Dendritic cell treated with granulocyte-macrophage colony-stimulating factor and Interleukin-4, amounts not matched to agents 40 ng/mL and 50 ng/mL, for 4 days (primary cell): Measurements from ENCODE around the gene KLRC3.
"Not testable (repeated sequence)": the region's sequence is repeated elsewhere in the genome, so short reads cannot be mapped to it uniquely, and the experiment has no call there.

Source experiments
- H3K27ac Mint-ChIP-seq: one replicate; pipeline ENCODE4 v1.8.0; 2022; ENCODE audit warnings: mild to moderate bottlenecking, mixed read lengths
- H3K27me3 Mint-ChIP-seq: one replicate; pipeline ENCODE4 v1.8.0; 2022; ENCODE audit warnings: mild to moderate bottlenecking, mixed read lengths
- H3K36me3 Mint-ChIP-seq: one replicate; pipeline ENCODE4 v1.8.0; 2022; ENCODE audit warnings: low read depth, mixed read lengths
- H3K4me1 Mint-ChIP-seq: one replicate; pipeline ENCODE4 v1.8.0; 2022; ENCODE audit warnings: low read depth, mixed read lengths
- H3K4me3 Mint-ChIP-seq: one replicate; pipeline ENCODE4 v1.8.0; 2022; ENCODE audit warnings: mild to moderate bottlenecking, moderate library complexity, mixed read lengths
- H3K9me3 Mint-ChIP-seq: one replicate; pipeline ENCODE4 v1.8.0; 2022; ENCODE audit warnings: mixed read lengths
- intact Hi-C: fragments of 100-400 bp; cut with micrococcal nuclease; formaldehyde crosslinking; loops from one replicate; pipeline ENCODE4 v1.15.0; 2022

Gene KLRC3

DNA sequence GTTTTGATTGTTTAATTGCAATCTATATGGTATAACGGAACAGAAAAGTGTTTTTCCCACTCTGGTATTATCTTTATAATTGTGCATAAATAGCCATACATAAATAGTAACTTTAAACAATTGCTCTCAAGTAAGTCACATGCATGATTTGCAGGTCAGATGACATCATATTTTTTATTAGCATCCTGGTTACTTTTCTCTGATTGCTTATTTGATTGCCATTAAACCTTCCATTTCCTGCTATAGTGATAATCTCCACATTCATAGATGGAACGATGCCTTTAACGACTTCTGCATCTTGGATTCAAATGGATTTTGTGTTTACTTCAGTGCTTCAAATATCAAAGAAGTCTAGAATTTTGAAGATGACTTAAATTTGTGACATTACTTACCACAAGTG, 27.1 kb downstream of the KLRC3 start:
- intact Hi-C loops, result no loop called here
- H3K9me3 Mint-ChIP-seq, result no peaks in the 10 kb centered on the region
- no peak overlapping the region for H3K4me3 Mint-ChIP-seq
- peaks cover 3% of the 10 kb centered on the region for H3K27me3 Mint-ChIP-seq
- H3K36me3 Mint-ChIP-seq, result no peaks in the 10 kb centered on the region
- H3K4me1 Mint-ChIP-seq, result peaks cover 24% of the 10 kb centered on the region
- H3K27ac Mint-ChIP-seq, result no peak overlapping the region

DNA sequence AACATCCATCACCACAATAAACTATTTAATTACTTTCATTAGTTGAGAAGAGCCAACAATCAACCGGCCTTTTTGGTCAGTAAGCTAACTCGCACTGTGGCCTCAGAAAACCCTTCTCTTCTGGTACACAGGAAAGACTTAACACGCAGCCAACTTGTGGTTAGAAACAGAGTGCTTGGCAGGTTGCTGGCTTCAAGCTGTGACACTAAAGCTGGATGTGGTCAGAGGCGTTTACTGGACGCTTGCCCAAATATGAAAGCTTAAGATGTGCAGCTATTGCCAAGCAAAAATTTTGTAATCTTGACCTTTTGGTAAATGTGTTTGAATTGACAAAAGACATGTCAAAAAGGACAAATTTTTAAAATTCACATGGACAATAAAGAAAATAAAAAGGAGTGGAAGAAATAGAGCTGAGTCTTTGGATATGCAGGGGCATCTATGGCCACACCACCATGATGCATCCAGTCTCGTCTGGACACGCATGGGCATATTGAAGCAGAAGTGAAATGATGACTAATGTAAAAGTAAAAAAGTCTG, 27.9 kb downstream of the KLRC3 start:
- intact Hi-C loops, result no loop called here
- Mint-ChIP-seq H3K27ac (peak overlapping the region; percentile 84), H3K4me1 (peaks cover 24% of the 10 kb centered on the region), H3K27me3 (peaks cover 4% of the 10 kb centered on the region), H3K36me3 (no peaks in the 10 kb centered on the region), H3K4me3 (no peak overlapping the region), H3K9me3 (no peaks in the 10 kb centered on the region)

GRCh38 chr12:10390991-10391390, 29.4 kb downstream of the KLRC3 start:
- H3K27me3 Mint-ChIP-seq, H3K36me3 Mint-ChIP-seq, H3K9me3 Mint-ChIP-seq, H3K4me3 Mint-ChIP-seq, H3K27ac Mint-ChIP-seq, intact Hi-C loops: not testable (repeated sequence)
- H3K4me1 Mint-ChIP-seq, result peaks cover 24% of the 10 kb centered on the region

DNA sequence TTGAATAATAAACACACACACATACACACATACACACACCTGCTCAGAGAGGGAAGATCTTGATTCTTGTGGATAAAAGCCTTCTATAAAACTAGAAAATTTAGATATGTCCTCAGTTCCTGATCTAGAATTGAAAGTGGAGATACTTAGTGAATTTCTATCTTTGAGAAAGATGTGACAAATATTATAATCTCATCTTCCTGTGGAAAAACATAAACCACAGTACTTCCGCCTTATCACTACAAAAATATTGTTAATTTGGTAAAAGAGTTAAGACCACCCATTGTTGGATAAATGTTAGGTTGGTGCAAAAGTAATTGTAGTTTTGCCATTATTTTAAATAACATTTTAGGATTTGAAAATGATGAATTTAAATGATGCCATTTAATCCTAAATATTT, 30.5 kb downstream of the KLRC3 start, which contains the start of gene KLRK1:
TSS of gene KLRK1 (minus strand) at position 138 of the 400 bp plus-strand sequence. CDS start 1,231 bp downstream, outside the sequence.
- Mint-ChIP-seq H3K27ac (no peak within 1 kb of the TSS), H3K4me3 (no peak within 1 kb of the TSS), H3K9me3 (no peaks in the 10 kb centered on the region), H3K27me3 (peaks cover 5% of the 10 kb centered on the region), H3K4me1 (peaks cover 13% of the 10 kb centered on the region), H3K36me3 (no peaks in the 10 kb centered on the region)
- intact Hi-C loops, result no loop called here

DNA sequence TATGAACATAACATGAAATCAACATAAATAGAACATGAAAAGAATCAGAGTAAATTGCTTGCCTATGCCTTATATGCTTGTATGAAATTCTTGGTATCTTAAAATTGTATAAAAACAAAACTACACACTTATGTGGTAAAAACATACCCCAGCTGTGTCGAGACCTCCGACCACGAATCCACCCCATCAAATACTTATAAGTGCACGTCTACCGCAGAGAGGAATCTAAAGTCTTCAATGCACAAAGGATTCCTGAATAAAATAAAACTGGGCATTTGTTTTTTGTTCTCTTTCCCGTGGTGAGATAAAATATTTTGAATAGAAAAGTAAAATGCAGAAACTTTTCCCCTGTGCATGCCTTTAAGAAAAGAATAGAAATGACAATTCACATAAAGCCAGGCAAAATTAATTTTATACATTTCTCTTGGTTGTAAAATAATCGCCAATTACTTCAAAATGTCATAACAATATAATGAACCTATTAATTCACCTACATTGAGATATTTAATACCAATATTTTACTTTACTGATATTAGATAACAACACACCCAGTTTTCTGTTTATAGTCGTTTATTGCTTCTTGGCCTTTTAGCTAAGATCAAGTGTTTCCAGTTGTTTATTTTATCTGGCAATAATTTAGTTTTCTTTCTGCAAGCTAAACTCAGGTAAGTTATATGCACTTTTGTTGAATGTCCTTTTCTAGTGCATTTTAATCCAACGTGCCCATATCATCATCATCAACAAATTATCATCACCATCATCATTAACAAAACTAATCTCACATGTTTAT, 31.6 kb downstream of the KLRC3 start:
- intact Hi-C loops, result no loop called here
- Mint-ChIP-seq H3K4me1 (peaks cover 5% of the 10 kb centered on the region), H3K36me3 (no peaks in the 10 kb centered on the region), H3K27ac (no peak overlapping the region), H3K4me3 (no peak overlapping the region), H3K27me3 (peaks cover 5% of the 10 kb centered on the region), H3K9me3 (no peaks in the 10 kb centered on the region)

DNA sequence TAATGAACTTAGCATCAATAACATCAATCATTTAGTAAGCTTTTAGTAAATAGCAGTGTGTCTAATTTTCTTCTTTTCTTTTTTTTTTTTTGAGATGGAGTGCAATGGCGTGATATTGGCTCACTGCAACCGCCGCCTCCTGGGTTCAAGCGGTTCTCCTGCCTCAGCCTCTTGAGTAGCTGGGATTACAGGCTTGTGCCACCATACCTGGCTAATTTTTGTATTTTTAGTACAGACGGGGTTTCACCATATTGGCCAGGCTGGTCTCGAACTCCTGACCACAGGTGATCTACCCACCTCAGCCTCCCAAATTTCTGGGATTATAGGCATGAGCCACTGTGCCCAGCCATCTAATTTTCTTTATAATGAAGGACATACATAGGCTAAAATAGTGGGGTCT, 32.9 kb downstream of the KLRC3 start:
- H3K9me3 Mint-ChIP-seq, H3K36me3 Mint-ChIP-seq, intact Hi-C loops, H3K4me3 Mint-ChIP-seq, H3K27me3 Mint-ChIP-seq, H3K27ac Mint-ChIP-seq, H3K4me1 Mint-ChIP-seq: not testable (repeated sequence)

GRCh38 chr12:10386857-10387256, 33.5 kb downstream of the KLRC3 start:
- intact Hi-C loops, result no loop called here
- no peaks in the 10 kb centered on the region for H3K36me3 Mint-ChIP-seq

GRCh38 chr12:10385166-10385613, 35.2 kb downstream of the KLRC3 start:
- peaks cover 5% of the 10 kb centered on the region for H3K27me3 Mint-ChIP-seq
- intact Hi-C loops, result no loop called here
- no peak overlapping the region for H3K4me3 Mint-ChIP-seq
- no peak overlapping the region for H3K27ac Mint-ChIP-seq
- no peaks in the 10 kb centered on the region for H3K36me3 Mint-ChIP-seq
- no peaks in the 10 kb centered on the region for H3K9me3 Mint-ChIP-seq
- H3K4me1 Mint-ChIP-seq, result no peaks in the 10 kb centered on the region

More at GRCh38 chr12:10386857-10387256, 33.5 kb downstream of the KLRC3 start:
- H3K4me1 Mint-ChIP-seq, result no peaks in the 10 kb centered on the region
- H3K27me3 Mint-ChIP-seq, result peaks cover 5% of the 10 kb centered on the region
- H3K4me3 Mint-ChIP-seq, result no peak overlapping the region
- no peaks in the 10 kb centered on the region for H3K9me3 Mint-ChIP-seq
- H3K27ac Mint-ChIP-seq, result no peak overlapping the region

GRCh38 chr12:10384191-10384590, 36.2 kb downstream of the KLRC3 start:
- H3K27ac Mint-ChIP-seq, result no peak overlapping the region
- no peaks in the 10 kb centered on the region for H3K36me3 Mint-ChIP-seq
- peaks cover 5% of the 10 kb centered on the region for H3K27me3 Mint-ChIP-seq
- no peak overlapping the region for H3K4me3 Mint-ChIP-seq
- H3K9me3 Mint-ChIP-seq, result no peaks in the 10 kb centered on the region
- intact Hi-C loops, result no loop called here
- H3K4me1 Mint-ChIP-seq, result no peaks in the 10 kb centered on the region

DNA sequence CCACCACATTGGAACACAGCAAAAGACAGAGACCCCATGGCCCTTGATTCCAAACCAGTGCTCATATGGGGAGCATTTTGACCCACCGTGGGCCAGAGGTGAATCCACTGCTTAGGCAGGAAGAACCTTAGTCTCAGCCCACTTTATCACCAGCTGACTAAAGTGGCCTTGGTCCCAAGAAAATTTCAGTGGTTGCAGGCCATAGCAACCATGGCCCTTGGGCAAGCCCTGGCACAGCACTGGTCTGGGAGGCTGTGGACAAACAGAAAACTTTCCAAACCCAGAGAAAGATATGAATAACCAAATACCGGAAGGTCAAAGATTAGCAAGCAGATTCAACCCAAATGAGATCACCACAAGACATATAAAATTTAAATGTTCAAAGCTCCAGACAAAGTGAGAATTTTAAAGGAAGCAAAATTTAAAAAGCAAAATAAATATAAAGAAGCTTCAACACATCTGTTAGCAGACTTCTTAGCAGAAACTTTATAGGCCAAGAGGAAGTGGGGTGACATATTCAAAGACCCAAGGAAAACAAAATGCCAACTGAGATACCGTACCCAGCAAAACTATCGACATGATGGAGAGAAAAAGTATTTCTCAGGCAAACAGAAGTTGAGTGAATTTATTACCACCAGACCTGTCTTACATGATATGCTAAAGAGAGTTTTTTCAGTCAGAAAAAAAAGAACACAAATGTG, 38.3 kb downstream of the KLRC3 start:
- no peak overlapping the region for H3K27ac Mint-ChIP-seq
- H3K36me3 Mint-ChIP-seq, result no peaks in the 10 kb centered on the region
- no peaks in the 10 kb centered on the region for H3K27me3 Mint-ChIP-seq
- H3K9me3 Mint-ChIP-seq, result no peaks in the 10 kb centered on the region
- H3K4me3 Mint-ChIP-seq, result no peak overlapping the region
- intact Hi-C loops, result no loop called here
- H3K4me1 Mint-ChIP-seq, result no peaks in the 10 kb centered on the region

DNA sequence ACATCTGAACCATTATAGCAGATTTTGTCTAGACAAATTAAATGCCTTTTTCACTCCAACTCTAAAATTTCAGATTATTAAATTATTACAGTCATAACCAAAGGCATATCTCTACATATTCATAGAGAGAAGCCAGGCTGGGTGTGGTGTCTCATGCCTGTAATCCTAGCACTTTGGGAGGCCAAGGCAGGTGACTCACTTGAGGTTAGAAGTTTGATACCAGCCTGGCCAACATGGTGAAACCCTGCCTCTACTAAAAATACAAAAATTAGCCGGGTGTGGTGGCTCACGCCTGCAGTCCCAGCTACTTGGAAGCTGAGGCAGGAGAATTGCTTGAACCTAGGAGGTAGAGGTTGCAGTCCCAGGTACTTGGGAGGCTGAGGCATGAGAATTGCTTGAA, 41.7 kb downstream of the KLRC3 start:
- H3K9me3 Mint-ChIP-seq, H3K27ac Mint-ChIP-seq, H3K27me3 Mint-ChIP-seq, H3K36me3 Mint-ChIP-seq, H3K4me3 Mint-ChIP-seq, intact Hi-C loops: not testable (repeated sequence)
- H3K4me1 Mint-ChIP-seq, result peaks cover 16% of the 10 kb centered on the region

- H3K9me3 Mint-ChIP-seq, result no peaks in the 10 kb centered on the region
- peak overlapping the region; percentile 53 for H3K27ac Mint-ChIP-seq
- intact Hi-C loops, result no loop called here
- H3K4me1 Mint-ChIP-seq, result peaks cover 36% of the 10 kb centered on the region
- H3K4me3 Mint-ChIP-seq, result no peak overlapping the region
- no peaks in the 10 kb centered on the region for H3K36me3 Mint-ChIP-seq
- H3K27me3 Mint-ChIP-seq, result no peaks in the 10 kb centered on the region
Observed at GRCh38 chr12:10374624-10375018, 45.8 kb downstream of the KLRC3 start.

GRCh38 chr12:10372559-10372958, 47.8 kb downstream of the KLRC3 start:
- peaks cover 5% of the 10 kb centered on the region for H3K9me3 Mint-ChIP-seq
- intact Hi-C loops, result no loop called here
- no peaks in the 10 kb centered on the region for H3K36me3 Mint-ChIP-seq
- H3K4me3 Mint-ChIP-seq, result no peak overlapping the region
- H3K4me1 Mint-ChIP-seq, result peaks cover 36% of the 10 kb centered on the region
- no peaks in the 10 kb centered on the region for H3K27me3 Mint-ChIP-seq
- H3K27ac Mint-ChIP-seq, result peak overlapping the region; percentile 50

DNA sequence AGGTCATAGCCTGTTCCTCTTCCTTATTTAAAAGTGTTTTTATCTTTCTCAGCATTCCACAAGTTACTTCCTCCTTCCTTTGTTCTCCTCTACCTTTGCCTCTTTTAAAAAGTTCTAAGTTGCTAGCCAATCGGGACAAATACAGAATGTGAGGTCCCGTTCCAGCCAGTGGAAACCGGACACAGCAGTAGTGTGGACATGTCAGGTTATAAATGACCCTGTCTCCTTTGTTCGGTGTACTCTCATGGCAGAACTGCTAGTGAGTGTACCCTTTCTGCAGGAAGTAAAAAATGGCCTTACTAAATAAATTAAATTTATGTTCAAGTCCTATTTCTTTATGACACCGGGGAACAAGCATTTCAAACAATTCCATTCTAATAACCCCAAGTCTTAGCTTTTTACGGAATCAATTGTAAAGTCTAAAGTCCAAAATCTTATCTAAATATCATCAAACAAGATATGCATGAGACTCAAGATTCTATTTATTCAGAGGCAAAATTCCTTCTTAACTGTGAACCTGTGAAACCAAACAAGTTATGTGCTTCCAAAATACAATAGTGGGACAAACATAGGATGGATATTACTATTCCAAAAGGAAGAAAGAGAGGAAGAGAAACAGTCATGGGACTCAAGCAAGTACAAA, 48.4 kb downstream of the KLRC3 start:
- H3K4me3 Mint-ChIP-seq, H3K36me3 Mint-ChIP-seq, H3K27me3 Mint-ChIP-seq, H3K9me3 Mint-ChIP-seq, intact Hi-C loops: not testable (repeated sequence)
- peak overlapping the region; percentile 40 for H3K27ac Mint-ChIP-seq
- peaks cover 36% of the 10 kb centered on the region for H3K4me1 Mint-ChIP-seq
